NCI-H1048 (cell line): ENCODE data around the gene UNC13C.
"Not testable (repeated sequence)": the region's sequence is repeated elsewhere in the genome, so short reads cannot be mapped to it uniquely, and the experiment has no call there.

Experiments used
- DNase-seq: peaks from one replicate; lab custom pipeline; 2025; lab: John Stamatoyannopoulos, UW

UNC13C gene

DNA sequence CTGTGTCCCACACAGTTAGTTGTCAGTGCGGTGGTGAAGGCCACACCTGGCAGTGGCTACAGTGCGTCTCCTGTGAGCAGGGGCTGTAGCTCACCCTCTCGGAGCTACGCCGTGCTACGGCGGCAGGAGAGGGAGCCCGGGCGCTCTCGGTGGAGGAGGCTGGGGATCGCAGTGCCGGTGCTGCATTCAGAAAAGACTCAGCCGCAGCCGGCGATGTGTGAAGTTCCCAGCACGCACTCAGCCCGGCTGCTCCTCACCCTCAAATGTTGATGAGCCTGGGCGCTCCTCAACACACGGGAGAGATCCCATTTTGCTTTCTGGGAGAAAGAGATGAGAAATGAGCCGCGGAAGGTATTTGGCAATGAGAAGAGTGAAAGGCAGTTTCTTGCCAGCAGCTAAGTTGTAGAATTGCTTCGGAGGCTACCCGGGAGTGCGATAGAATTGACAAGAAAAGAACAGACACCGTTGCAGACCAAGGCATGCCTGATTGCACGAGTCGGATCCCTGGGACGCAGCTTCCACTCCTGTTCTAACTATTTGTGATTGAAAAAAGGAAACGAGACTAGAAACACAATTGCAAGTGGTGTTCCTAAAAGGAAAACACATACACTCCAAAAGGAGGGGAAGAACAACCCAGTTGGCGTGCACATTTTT lies at the start of gene UNC13C:
UNC13C (plus strand) TSS at position 189 of the 654 bp plus-strand sequence. CDS start 34,463 bp downstream, outside the sequence.
- no peak for DNase-seq

DNA sequence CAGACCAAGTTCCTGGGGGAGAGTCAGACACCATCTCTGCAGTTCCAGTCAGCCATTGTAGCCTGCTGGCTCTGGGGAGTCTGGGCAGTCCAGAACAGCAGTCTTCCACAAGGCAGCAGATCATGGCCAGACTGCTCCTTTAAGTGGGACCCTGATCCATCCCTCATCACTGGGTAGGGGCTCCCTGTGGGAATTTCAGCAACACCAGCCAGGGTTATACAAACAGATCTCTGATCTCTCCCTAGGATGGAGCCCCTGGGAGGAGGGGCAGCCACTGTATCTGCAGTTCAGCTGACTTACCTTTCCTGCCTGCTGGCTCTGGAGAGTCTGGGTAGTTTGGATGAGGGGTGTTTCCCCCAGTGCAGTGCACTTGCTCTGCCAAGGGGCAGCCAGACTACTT lies 42.1 kb upstream of the UNC13C start:
- DNase-seq = no peak

- DNase-seq = not testable (repeated sequence)
These were observed 40.6 kb upstream of the UNC13C start for GRCh38 chr15:53937632-53938031.

DNA sequence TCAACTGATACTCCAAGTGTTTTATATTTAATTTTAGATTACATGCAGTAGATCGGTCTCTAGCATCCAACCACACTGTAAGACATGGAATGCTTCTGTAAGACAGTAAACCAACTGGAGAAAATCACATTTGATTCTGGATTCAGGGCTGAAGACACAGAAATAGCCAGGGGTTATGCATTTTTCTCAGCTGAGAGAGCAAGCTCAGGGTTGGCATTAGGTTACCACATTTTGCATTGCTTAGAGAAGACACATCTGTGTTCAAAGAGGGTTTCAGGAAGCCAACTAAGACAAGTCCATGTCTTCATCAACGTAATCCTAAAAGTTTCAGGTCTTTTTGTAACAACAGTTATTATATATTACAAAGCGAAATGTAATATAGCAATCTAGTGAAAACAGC lies 27.7 kb upstream of the UNC13C start:
- no peak for DNase-seq

DNA sequence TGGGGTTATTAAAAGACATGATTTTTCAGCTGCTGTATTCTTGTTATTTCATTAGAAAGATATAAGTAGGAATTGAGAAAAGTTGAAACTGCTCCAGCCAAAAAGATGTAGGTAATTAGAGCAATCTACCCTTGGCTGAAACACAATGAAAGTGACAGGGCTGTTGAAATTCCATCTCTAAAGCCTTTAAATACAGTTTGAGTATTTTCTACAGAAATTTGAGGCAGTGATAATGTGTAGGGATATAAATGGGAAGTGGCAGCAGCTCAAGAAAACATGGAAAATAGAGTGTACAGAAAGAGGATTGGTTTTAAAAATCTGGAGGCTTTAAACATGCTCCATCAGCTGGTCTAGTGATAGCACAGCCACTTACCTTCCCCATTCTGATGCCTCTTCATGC lies 22.8 kb upstream of the UNC13C start:
- no peak for DNase-seq

DNA sequence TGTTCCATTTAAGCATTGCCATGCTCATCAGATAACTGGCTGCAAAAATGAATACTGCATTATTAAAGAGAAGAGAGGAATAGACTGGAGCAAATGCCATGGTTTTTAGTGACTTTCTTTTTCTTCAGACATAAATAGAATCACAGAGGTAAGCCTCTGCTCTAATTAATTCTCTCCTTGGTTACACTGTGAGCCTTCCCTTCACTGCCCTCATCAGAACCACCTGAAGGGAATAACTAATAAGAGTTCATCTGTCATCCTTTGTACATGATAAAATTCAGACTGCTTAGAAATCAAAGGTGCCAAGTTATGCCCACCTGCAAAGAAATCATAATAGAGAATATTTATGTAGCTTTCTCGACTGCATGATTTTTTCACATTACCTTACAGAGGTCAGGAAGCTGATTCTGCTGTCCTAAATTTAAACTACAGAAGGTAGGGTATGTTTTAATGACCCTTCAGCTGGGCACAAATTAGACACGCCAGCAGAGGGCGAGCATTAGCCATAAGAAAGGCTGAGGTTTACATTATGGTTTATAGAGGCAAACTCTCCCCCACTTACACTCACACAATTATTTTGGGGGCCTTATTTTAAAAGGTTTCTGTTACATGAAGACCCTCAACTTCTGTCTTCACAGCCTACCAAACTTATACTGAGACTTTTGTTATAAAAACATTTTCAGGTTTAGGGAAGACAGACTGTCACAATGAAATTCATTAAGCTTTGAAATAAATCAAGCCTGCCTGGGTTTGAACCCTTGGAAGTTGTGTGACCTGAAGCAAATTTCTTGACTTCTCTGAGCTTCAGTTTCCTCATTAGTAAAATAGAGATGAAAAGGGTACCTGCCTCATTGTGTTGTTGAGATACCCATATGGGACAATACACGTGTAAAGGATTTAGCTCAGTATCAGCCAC lies 15.3 kb upstream of the UNC13C start:
- no peak for DNase-seq

DNA sequence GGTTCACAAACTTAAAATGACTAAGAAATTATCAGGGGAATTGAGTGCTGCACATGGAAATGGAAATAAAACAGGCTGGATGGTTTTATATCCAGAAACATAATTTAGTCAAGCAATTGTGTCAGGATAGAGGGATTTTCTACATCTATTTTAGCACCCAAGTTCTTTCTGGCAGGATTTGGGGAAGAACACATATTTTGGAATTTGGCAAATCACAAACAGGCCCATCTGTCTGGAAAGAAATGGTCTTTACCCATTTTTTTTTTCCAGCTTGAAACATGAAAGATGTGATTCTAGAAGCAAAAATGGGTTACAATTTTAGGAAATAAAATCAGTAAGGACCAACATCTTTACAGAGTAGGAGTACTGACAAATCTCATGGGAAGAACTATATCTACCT lies 14.4 kb upstream of the UNC13C start:
- DNase-seq = no peak

- DNase-seq = no peak
These were observed 4.1 kb upstream of the UNC13C start for GRCh38 chr15:53974121-53974520.

- no peak for DNase-seq
These were observed 3.4 kb upstream of the UNC13C start for GRCh38 chr15:53974813-53975212.

DNA sequence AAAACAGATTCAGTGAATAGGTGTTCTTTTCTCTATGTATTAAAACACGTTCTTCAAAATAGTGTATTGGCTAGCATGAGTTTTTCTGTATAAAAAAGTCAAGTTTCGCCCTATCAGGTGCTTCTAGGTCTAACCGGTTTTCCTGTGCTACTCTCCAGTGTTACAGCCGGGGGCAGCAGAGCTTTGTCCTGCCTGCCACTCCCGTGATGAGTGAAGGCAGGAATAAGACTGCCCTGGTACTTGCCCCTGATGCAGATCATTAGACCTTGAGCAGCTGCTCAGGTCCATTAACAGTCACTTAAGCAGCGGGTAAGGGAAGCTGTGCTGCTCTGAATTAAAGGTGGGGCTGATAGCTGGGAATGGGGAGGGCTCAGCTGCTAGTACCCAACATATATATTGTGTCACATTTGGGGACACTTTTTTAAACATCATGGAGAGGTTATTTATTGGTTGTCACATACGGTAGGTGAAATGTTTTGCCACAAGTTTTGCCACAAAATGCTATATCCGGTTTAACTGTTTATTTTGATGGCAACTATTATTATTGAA lies 1.3 kb upstream of the UNC13C start:
- DNase-seq = no peak

GRCh38 chr15:53979051-53979788 lies 979 bp downstream of the UNC13C start:
- DNase-seq = no peak

GRCh38 chr15:53980021-53980420 lies 1.8 kb downstream of the UNC13C start:
- DNase-seq = no peak

DNA sequence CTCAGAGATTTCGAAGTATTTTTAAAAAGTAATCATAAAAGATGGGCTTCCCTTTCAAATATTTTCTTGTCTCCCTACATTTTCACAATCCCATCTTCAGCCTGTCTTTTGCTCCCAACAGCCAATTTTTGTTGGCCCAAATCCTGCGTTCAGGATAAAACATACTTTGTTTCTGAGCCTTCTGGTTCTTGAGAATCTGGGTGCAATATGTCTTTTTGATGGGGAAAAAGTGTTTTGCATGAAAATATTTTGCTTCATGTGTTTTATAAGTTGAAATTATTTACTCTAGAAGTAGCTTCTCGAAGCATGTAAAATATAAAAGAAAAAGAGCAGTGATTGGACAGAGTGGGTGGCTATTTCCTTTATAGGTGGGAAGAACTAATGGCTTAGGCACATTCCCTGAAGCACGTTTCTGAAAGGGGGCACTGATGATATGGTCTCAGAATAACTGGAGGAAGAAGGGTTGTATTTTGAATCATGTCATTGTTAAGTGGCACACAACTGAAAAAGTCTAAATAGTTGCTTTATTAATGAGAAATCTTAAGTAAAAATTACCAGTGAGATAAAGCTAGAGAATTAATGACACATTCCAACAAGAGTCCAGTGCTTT lies 3.9 kb downstream of the UNC13C start:
- no peak for DNase-seq

DNA sequence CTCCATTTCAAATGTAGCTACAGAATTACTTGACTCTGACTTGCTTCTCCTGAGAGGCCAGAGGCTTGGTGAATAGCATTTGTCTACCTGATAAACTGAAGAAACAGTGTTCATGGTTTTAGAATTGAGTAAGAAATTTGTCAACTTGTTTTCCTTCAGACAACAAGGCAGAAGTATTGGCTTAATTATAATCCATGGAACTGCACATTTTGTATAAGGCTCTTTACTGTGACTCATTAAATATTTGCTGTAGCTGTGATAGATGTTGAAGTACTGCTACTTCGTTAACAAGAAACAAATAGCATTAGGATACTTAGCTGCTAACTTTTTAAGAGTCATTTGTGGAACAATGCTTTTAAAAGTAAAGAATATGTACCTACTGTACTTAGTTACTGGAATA lies 4.6 kb downstream of the UNC13C start:
- no peak for DNase-seq

- DNase-seq = no peak
These were observed 6.0 kb downstream of the UNC13C start for GRCh38 chr15:53984221-53984620.

GRCh38 chr15:53985562-53985961 lies 7.3 kb downstream of the UNC13C start:
- DNase-seq = no peak

DNA sequence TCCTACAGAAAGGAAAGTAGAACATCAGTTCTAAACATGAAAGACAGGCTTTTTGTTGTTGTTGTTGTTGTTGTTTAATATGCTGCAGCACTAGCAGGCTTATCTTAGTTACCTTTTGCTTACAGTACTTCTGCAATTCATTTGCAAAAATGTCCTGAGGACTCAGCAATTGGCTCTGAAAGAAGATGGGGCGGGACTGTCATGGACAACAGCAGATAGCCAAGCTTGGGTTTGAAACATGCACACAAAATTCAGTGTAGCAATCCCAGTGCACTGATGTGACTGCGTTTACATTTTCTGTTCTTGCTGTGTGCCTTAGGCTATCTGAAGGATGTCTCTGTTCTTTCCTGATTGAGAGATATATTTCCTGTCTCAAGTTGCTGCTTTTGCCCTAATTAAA lies 9.2 kb downstream of the UNC13C start:
- DNase-seq = no peak

- DNase-seq = no peak
These were observed 29.0 kb downstream of the UNC13C start for GRCh38 chr15:54007256-54007655.

DNA sequence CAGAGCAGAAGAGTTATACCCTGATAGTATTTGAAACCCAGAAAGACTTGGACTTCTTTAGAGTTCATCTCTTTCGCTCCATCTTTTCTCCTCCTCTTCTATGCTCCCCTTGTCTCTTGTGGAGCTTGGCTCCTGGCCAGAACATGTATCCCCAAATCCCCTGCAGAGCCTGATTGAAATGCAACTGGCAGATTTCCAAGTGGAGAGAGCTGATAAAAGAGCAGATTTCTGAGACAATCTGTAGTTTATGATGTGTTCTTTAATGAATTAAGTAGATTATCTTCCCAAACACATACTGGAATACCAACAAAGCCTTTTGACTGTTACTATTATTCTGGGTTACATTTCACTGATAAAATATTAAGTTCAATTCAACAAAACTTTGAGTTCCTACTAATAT lies 33.4 kb downstream of the UNC13C start:
- DNase-seq = no peak

GRCh38 chr15:54014067-54014655 lies 35.9 kb downstream of the UNC13C start:
- no peak for DNase-seq

GRCh38 chr15:54017251-54017650 lies 39.0 kb downstream of the UNC13C start:
- no peak for DNase-seq

- no peak for DNase-seq
These were observed 39.7 kb downstream of the UNC13C start for GRCh38 chr15:54017959-54018358.
